Stimulated activated CD4-positive, alpha-beta T cell treated with anti-CD3 and anti-CD28 coated beads, Interleukin-2, amount 100 ng/mL, for 48 hours (primary cell): ENCODE data around the gene MFAP2.
"Not testable (repeated sequence)": the region's sequence is repeated elsewhere in the genome, so short reads cannot be mapped to it uniquely, and the experiment has no call there.

Experiments
- DNase-seq, 2 donors: peaks; one replicate each; pipeline ENCODE4 v3.0.0-alpha.2; 2020

The MFAP2 gene

DNA sequence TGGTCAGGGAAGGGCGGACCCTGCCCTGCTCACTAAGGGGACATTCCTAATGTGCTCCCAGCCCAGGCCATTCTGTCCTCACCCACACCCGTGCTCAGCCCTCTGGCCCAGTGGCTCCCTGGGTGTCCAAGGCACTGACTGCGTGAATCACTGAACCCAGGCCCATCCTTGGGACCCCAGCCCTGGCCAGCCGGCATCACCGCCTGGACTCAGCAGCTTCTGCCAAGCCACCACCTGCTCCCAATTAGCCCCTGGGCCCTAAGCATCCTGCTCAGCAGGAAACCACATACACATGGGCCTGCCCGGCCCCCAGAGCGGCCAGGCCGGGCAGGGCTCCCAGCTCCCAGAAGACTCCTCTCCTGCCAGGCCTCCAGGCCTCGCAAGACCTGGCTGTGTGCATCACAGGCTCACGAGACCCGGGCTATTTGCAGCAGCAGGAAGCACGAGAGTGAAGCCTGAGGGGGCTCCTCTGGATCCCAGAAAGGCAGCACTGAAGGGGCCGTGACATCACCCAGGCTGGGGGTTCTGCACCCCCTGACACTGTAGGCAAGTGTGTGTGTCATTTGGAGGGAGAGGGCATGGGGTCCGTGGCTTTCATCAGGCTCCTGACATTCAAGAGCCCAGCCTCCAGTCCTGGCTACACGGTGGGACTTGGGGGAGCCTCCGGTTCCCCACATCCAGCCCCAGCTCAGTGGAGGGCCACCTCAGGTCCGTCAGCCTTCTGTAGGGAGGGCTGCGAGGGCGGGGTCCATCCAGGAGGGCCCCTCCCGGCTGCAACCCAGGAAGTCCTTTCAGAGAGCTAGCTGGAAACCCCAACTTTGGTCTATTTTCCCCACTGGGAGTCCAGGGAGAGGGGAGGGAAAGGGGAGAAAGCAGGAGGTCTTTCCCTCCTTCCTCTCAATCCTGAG is 1.6 kb downstream of the MFAP2 start:
- no peak for DNase-seq

DNA sequence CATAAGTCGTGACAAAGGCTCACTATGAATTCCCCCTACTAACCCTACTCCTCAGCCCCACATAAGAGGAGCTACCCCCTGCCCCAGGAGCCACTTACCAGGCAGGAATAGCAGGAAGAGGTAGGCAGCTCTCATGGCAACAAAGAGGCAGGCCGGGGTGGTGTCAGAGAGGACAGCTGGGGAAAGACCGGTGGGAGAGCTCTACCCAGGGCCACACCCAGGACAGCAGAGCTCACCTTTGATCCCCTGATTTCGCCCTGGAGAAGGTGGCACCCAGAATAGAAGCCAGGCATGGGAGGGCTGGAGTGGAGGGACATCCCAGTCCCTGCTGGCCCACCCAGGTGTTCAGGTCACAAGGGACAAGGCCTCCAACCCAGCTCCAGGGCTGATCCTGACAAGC is 2.3 kb downstream of the MFAP2 start:
- DNase-seq = no peak

DNA sequence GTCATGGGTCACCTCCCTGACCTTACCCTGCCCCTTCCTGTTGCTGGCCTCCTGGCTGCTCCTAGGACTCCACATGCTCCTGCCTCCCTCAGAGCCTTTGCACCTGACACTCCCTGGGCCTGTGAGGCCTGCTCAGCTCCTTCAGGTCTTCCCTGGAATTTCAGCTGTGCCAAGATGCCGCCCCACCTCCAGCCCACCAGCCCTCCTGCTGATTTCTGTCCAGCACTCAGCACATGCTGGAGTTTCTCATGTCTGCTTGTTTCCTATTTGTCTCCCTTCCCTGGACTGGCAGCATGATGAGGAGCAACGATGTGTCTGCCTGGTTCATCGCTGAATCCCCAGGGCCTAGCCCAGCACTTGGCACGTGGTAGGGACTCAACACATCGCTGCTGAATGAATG is 3.0 kb downstream of the MFAP2 start:
- DNase-seq = no peak

DNA sequence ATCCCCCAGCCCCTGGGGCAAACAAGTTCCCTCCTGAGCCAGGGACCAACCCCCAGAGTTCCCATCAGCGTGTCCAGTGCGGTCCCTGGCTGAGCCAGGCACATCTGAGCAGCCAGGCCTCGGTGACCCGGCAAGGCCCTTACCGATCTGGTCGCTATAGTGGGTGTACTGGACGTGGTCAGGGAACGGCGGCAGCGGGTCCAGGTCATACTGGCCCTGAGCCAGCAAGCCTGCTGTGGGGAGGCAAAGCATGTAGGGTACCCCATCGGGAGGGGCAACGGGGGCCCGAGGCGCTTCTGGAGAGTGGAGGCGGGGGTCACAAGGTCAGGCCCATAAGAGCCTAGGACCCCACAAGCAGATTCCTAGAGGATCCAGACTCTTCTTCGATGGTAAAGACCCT is 3.5 kb downstream of the MFAP2 start:
- DNase-seq = no peak

DNA sequence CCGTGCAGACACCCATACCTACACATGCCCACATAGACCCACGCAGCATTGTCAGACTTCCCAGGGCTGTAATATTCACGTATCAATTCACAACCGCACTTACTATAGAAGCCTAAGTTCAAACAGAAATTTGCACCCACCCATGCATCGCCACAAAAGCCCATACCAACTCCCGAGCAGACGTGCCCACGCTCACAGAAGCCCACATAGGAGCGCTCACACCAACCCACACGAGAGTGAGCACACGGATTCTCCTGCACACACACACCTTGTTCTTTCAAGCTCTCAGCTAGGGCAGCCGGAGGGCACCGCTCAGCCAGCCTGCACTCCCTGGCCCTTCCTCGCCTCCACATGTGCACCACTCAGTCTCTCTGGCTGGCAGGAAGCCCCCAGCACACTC is 4.6 kb downstream of the MFAP2 start:
- DNase-seq = no peak

DNA sequence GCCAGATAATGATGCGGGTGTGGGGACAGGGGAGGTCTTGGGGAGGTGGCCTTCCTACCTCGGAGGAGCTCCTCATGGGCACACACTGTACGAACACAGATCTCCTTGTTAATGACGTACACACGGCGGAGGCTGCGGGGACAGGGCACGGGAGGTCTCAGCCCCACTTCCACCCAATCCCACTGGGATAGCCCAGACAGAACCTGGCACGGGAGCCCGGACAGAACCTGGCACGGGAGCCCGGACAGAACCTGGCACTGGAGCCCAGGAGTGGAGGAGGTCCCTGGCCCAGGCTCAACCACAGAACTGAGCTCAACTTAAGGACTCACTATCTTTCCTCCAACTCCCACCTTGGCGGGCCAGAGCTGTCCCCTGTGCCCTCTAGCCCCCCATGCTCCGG is 5.2 kb downstream of the MFAP2 start:
- no peak for DNase-seq

DNA sequence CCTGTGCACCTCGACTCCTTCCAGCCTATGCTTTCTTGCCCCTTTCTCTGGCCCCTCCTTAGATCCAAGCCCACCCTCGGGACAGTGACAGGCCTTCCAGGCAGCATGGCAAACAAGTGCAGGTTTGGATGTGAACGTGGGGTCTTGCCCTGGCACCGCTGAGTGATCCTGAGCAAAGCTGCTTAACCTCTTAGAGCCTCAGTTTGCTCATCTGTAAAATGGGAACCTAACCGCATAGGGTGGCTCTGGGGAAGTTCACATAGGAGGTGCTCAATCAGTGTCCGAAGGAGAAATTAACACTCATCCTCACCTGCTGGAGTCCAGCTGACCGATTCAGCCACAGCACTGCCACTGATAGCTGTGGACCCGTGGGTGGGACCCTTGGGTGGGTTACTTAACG is 7.2 kb downstream of the MFAP2 start:
- DNase-seq = no peak

DNA sequence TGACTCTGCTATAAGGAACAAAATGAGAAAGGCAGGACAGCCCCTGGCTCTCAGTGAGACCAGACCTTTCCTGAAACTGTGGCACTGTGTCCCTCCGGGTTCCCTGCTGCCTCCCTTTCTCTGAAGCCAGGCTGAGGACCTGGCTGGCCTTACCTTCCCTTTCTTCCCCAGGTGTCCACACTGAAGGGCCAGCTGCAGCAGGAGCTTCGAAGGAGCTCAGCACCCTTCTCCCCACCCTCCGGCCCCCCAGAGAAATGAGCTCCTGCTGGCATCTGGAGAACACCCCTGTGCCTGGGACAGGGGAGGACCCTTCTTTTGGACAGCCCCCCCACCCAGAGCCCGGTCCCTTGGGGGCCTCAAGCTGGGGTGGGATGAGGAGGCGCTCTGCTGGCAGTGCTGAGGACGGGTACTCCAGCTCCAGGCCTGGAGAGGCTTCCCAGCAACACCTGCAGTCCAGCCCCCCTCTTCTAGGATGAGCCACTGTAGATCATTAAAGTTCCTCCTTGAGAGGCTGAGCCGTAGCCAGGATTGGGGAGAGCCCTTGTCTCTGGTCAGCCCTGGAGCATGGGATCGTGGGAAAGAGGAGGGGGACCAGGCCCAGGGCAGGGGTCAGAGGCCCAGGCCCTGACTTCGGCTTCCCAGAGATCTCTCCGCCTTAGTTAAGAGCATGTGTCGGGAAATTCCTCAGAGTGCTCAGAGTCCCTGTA is 8.1 kb downstream of the MFAP2 start:
- no peak for DNase-seq

DNA sequence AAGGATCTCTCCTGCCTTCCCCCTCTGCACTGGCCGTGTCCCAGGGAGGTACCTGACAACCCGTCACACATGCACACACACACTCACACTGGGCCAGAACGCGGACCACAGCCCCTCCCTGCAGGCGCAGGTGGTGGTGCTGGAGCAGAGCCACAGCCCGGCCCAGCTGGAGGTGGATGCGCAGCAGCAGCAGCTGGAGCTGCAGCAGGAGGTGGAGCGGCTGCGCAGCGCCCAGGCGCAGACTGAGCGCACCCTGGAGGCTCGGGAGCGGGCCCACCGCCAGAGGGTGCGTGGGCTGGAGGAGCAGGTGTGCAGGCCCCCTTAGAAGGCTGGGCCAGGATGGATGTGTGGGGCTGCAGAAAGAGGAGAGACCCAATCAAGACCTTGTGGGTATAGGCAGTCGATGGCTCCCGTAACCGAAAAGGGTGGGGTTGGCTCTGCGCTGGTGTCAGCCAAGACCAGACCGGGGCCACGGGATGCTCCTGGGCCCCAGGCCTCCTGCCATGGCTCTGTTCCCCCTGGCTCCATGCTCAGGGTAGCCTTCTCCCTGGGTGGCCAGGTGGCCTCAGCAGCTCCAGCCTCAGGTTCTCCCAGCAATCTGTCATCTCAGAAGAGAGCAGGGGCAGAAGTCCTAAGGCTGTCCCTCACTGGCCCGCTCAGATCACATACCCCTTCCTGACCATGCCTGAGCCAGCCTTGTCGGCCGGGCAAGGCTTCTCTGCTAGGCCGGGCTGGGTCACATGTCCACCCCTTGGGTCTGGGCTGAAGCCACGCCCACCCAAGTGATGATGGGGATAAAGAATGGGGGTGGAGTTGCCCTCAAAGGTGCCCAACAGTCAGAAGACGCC is 8.9 kb downstream of the MFAP2 start:
- no peak for DNase-seq

DNA sequence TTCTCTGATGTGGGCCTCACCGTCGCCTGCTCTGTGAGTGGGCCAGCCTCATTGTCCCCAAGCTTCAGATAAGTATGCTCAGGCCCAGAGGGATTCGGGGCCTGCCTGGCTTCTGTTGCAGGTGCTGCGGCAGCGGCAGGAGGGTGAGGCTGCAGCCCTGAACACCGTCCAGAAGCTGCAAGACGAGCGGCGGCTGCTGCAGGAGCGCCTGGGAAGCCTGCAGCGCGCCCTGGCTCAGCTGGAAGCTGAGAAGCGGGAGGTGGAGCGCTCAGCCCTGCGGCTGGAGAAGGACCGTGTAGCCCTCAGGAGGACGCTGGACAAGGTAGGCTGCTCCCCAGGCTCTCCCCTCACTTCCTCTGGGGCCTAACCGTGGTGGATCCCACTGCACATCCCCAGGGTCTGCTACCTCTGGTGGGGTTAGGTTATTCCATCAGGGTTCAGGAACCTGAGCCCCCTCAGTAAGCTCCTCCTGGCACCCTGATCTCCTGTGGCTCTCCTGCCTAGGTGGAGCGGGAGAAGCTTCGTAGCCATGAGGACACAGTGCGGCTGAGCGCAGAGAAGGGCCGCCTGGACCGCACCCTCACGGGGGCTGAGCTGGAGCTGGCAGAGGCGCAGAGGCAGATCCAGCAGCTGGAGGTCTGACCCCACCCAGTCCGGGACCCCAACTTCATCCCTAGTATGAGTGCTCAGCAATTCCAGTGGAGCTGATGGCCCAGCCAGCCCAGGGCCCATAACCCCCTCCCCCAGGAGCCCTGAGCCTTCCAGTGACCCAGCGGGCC is 10.1 kb downstream of the MFAP2 start:
- DNase-seq = no peak

DNA sequence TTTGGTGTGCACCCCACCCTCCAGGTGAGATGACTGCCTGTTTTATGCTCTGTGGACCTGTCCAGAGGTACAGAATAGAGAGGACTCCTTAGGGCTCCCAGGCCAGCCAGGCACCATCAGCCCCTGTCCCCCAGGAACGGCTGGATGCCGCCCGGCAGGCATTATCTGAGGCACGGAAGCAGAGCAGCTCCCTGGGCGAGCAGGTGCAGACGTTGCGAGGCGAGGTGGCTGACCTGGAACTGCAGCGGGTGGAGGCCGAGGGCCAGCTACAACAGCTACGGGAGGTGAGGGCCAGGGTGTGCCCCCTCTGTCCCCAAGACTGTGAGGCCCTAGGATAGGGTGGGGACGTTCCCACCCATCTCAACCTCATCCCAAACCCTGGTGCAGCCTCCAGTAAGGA is 10.8 kb downstream of the MFAP2 start:
- no peak for DNase-seq

DNA sequence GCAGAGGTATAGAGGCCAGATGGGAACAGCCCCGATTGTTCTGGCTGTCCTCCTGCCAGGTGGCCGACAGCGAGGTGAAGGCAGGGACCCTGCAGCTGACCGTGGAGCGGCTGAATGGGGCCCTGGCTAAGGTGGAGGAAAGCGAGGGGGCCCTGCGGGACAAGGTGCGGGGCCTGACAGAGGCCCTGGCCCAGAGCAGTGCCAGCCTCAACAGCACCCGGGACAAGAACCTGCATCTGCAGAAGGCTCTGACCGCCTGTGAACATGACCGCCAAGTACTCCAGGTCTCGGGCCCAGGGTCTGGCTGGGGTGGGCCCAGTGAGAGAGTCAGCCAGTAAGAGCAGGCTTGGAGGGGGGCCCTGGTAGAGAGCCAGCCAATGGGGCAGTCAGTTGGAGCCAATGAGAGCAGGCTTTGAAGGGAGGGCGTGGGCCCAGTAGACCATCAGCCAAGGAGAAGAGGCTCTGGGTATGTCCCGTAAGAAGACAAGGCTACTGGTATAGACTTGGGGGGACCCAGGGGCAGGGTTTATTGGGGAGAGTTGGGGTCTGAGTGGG is 11.3 kb downstream of the MFAP2 start:
- DNase-seq = no peak

DNA sequence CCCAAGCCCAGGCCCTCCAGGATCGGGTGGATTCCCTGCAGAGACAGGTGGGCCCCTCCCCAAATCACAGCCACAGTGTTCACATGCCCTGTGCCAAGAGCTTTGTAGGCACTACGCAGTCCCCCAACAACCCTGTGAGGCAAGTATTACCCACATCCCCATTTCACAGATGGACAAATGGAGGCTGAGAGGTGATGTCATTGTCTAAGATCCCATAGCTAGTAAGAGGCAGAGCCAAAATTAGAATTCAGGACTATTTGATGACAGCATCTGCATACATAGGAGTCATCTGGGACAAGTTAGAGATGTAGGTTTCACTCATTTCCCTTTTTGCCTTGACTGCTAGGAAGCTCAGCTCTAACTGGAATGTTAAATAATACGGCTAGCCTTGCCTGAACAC is 12.0 kb downstream of the MFAP2 start:
- no peak for DNase-seq

DNA sequence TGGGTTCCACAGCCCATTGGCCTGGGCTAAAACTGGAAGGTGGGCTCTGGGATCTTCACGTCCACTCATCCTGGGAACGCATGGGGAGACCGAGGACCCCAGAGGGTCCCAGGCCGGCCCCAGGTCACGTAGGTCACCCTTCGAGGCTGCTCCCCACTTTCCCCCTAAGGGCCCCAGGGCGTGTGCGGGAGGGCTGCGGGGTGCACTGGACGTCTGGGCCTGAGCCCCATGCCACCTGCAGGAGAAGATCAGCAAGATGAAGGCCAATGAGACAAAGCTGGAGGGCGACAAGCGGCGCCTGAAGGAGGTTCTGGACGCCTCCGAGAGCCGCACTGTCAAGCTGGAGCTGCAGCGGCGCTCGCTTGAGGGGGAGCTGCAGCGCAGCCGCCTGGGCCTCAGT is 12.5 kb downstream of the MFAP2 start:
- DNase-seq = no peak

DNA sequence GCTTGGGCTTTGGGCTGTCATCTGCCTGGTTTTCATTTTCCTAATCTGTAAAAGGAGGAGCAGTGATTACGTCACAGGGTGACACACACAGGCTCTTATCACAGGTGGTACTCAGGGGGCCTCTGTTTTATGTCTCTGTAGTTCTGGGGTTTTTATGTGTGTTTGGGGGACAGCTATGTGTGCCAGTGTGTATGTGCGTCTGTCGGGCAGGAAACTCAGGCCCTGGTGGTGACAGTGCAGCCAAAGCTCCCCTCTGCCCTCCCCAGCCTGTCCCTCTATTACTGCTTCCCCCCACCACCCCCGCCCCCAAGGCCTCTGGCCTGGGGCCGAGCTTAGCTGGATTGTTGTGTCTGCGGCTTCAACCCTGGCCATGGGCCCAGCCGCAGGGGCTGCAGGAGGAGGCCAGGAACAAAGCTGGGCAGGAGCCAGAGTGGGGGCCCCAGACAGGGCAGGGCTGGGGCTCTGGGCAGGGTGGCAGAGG is 13.3 kb downstream of the MFAP2 start:
- DNase-seq = no peak

DNA sequence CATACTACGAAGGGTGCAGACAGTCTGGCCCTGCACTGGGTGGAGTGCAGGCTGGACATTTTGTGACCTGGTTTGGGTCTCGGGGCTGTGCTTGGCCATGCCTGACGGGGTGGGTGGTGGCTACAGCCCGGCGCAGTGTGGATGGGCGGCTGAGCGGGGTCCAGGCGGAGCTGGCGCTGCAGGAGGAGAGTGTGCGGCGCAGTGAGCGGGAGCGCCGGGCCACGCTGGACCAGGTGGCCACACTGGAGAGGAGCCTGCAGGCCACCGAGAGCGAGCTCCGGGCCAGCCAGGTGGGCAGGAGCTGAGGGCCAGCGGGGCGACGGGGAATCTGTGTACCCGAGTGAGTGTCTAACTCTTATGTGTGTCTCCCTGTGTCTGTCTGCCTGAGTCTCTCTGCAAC is 14.1 kb downstream of the MFAP2 start:
- no peak for DNase-seq

DNA sequence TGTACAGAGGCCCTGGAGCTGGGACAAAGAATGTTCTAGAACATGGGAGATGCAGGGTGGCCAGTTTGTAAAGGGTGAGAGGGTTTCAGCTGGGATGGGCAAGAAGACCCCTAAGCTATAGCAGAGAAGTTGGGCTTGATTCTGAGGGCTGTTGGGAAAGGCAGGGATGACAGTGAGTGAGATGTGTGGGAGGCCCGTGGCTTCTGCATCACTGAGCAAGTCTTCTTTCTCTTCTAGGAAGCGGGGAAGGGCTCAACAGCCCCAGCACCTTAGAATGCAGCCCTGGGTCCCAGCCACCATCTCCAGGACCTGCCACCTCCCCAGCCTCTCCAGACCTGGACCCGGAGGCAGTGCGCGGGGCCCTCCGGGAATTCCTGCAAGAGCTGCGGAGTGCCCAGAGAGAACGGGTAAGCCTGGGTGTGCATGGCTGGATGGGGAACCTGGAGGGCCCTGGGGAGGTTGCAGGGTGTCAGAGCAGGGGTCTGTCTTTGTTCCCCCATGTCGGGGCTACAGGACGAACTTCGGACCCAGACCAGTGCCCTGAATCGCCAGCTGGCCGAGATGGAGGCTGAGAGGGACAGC is 14.8 kb downstream of the MFAP2 start:
- no peak for DNase-seq

DNA sequence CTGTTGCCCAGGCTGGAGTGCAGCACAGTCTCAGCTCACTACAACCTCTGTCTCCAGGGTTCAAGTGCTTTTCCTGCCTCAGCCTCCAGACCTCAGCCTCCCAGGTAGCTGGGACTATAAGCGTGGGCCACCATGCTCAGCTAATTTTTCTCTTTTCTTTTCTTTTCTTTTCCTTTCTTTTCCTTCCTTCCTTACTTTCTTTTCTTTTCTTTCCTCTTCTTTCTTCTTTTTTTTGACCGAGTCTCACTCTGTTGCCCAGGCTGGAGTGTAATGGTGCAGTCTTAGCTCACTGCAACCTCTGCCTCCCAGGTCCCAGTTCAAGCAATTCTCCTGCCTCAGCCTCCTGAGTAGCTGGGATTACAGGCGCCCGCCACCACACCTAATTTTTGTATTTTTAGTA is 16.3 kb downstream of the MFAP2 start:
- not testable (repeated sequence) for DNase-seq

DNA sequence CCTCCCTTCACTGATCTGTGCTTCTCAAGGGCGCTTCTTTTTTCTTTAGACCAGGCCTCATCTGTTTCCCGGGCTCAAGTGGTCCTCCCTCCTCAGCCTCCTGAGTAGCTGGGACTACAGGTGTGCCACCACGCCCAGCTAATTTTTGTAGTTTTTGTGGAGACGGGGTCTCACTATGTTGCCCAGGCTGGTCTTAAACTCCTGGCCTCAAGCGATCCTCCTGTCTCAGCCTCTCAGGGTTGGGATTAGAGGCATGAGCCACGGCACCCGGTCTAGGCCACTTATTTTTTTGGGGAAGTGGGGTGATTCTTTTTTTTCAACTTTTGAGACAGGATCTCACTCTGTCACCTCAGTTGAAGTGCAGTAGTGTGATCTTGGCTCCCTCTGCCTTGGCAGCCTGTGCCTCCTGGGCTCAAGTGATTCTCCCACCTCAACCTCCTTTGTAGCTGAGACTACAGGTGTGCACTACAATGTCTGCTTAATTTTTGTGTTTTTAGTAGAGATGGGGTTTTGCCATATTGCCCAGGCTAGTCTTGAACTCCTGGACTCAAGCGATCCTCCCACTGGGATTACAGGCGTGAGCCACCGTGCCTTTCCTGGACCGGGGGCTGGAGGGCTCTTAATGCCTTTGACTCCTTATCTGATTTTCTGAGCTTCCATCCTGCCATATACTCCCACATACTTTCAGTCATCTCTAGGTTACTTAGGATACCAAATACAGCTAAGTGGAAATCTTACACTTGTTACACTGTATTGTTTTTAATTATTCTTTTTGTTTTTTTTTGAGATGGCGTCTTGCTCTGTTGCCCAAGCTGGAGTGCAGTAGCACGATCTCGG is 18.9 kb downstream of the MFAP2 start:
- DNase-seq = no peak

DNA sequence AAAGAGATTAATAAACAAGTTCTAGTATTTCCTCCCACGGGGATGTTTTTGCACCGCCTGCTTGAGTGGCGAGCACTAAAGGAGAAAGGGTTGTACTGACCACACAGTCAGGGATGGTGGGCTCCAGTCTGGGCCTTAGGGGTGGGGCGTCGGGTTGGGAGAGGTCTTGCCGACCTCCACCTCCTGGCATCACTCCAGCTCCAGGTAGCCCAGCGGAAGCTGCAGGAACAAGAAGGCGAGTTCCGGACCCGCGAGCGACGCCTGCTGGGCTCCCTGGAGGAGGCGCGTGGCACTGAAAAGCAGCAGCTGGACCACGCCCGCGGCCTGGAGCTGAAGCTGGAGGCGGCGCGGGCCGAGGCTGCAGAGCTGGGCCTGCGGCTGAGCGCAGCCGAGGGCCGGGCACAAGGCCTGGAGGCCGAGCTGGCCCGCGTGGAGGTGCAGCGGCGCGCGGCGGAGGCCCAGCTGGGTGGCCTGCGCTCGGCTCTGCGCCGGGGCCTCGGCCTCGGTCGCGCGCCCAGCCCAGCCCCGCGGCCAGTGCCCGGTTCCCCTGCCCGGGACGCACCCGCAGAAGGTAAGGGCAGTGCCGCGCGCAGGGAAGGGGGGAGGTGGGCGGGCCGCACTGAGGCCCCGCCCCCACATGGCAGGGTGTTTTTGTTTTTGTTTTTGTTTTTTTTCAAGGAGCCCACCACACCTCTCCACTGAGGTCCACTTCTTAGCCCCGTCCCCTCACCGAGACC is 19.7 kb downstream of the MFAP2 start:
- DNase-seq = peak; percentile 84 to 85
